ENCODE data around the gene KCNH2. TPM values are rescaled to one million over a fixed set of nuclear protein-coding genes. Genes with fewer than 3 reads are reported as not detected.

The KCNH2 gene
- total and polyA plus RNA-seq, 7 donors = 0.46 to 107 (median 40.6) TPM

- peaks cover 0 to 6% (median 5%) of the 10 kb centered on the region in 4 donors for H3K9me3 ChIP-seq
- intact Hi-C loops (cut with DNase I) = no loop called here
- no peaks in the 10 kb centered on the region for H3K36me3 ChIP-seq
- WGBS, 2 donors = 74 to 80% methylated on average over 2 of the region's 2 CpGs
- no peak overlapping the region for H3K4me3 ChIP-seq
- no peak overlapping the region for H3K27ac ChIP-seq
- no peak for DNase-seq
- no peak for TF ChIP-seq POLR2AphosphoS5 (IDR thresholded peaks at IDR 0.05)
- TF ChIP-seq EP300 (IDR thresholded peaks at IDR 0.05) = no peak
- no peak for TF ChIP-seq CTCF (IDR thresholded peaks at IDR 0.05)
- TF ChIP-seq POLR2A (IDR thresholded peaks at IDR 0.05) = no peak
- peaks cover 0 to 13% (median 5%) of the 10 kb centered on the region in 4 donors for H3K4me1 ChIP-seq
- no peaks in the 10 kb centered on the region for H3K27me3 ChIP-seq
Measured at GRCh38 chr7:150895809-150896208, 82.3 kb downstream of the KCNH2 start.

Other genes with a start within 250 kb of the KCNH2 start
- gene GIMAP5, start 240.9 kb downstream of the KCNH2 start, total RNA-seq = 10 to 100 TPM; 17.2 to 30.7 (median 18.5) TPM
- gene GIMAP5, start 240.9 kb downstream of the KCNH2 start, polyA plus RNA-seq = 10 to 100 TPM in 1 of 3 donors, 1 to 10 TPM in 2; 7.9 to 39.4 (median 9.6) TPM
- gene TMEM176B, start 178.0 kb downstream of the KCNH2 start, total RNA-seq = 10 to 100 TPM; 47.4 to 52.3 (median 48.3) TPM
- gene TMEM176B, start 178.0 kb downstream of the KCNH2 start, polyA plus RNA-seq = 100 to 1,000 TPM; 144 to 246 (median 151) TPM
- gene TMEM176A, start 177.6 kb downstream of the KCNH2 start, total RNA-seq = 10 to 100 TPM; 19.9 to 28.1 (median 24.1) TPM
- gene TMEM176A, start 177.6 kb downstream of the KCNH2 start, polyA plus RNA-seq = 100 to 1,000 TPM; 126 to 150 (median 127) TPM
- gene AOC1, start 125.8 kb downstream of the KCNH2 start, total RNA-seq = 1 to 10 TPM in 1 of 4 donors, not detected in 3; 1.4 TPM
- gene AOC1, start 125.8 kb downstream of the KCNH2 start, polyA plus RNA-seq = 100 to 1,000 TPM in 1 of 3 donors, 10 to 100 TPM in 2; 30.6 to 155 (median 64.0) TPM
- 1 to 10 TPM; 1.3 to 7.2 (median 2.9) TPM for gene NOS3, start 12.7 kb upstream of the KCNH2 start, total RNA-seq
- 1 to 10 TPM in 2 of 3 donors, under 1 TPM in 1; 0.23 to 6.1 (median 1.2) TPM for gene NOS3, start 12.7 kb upstream of the KCNH2 start, polyA plus RNA-seq
- gene ATG9B, start 46.2 kb upstream of the KCNH2 start, total RNA-seq = not detected
- 1 to 10 TPM in 2 of 3 donors, not detected in 1; 1.2 to 1.6 TPM for gene ATG9B, start 46.2 kb upstream of the KCNH2 start, polyA plus RNA-seq
- gene ABCB8, start 50.1 kb upstream of the KCNH2 start, total RNA-seq = 10 to 100 TPM in 3 of 4 donors, 1 to 10 TPM in 1; 9.7 to 20.8 (median 19.5) TPM
- gene ABCB8, start 50.1 kb upstream of the KCNH2 start, polyA plus RNA-seq = 10 to 100 TPM in 1 of 3 donors, 1 to 10 TPM in 2; 3.0 to 32.8 (median 5.3) TPM
- 1 to 10 TPM; 1.8 to 8.6 (median 4.5) TPM for gene ASIC3, start 70.2 kb upstream of the KCNH2 start, total RNA-seq
- gene ASIC3, start 70.2 kb upstream of the KCNH2 start, polyA plus RNA-seq = 1 to 10 TPM in 2 of 3 donors, under 1 TPM in 1; 0.46 to 3.1 (median 3.0) TPM
- gene CDK5, start 79.6 kb upstream of the KCNH2 start, total RNA-seq = 1 to 10 TPM; 6.9 to 8.3 (median 7.7) TPM
- 10 to 100 TPM in 1 of 3 donors, 1 to 10 TPM in 2; 6.0 to 10.6 (median 9.8) TPM for gene CDK5, start 79.6 kb upstream of the KCNH2 start, polyA plus RNA-seq
- gene SLC4A2, start 81.3 kb upstream of the KCNH2 start, total RNA-seq = 100 to 1,000 TPM in 1 of 4 donors, 10 to 100 TPM in 3; 56.9 to 124 (median 91.7) TPM
- 100 to 1,000 TPM in 1 of 3 donors, 10 to 100 TPM in 2; 12.3 to 114 (median 23.4) TPM for gene SLC4A2, start 81.3 kb upstream of the KCNH2 start, polyA plus RNA-seq
- gene FASTK, start 102.5 kb upstream of the KCNH2 start, total RNA-seq = 10 to 100 TPM; 61.5 to 80.0 (median 69.9) TPM
- 100 to 1,000 TPM in 1 of 3 donors, 10 to 100 TPM in 2; 61.3 to 124 (median 65.0) TPM for gene FASTK, start 102.5 kb upstream of the KCNH2 start, polyA plus RNA-seq
- 10 to 100 TPM; 33.4 to 48.9 (median 41.9) TPM for gene TMUB1, start 105.2 kb upstream of the KCNH2 start, total RNA-seq
- 10 to 100 TPM; 45.0 to 74.6 (median 47.4) TPM for gene TMUB1, start 105.2 kb upstream of the KCNH2 start, polyA plus RNA-seq
- gene AGAP3, start 108.2 kb upstream of the KCNH2 start, total RNA-seq = 10 to 100 TPM; 34.2 to 89.7 (median 40.9) TPM
- gene AGAP3, start 108.2 kb upstream of the KCNH2 start, polyA plus RNA-seq = 10 to 100 TPM; 27.7 to 42.3 (median 33.6) TPM
- gene GBX1, start 189.4 kb upstream of the KCNH2 start, total RNA-seq = not detected
- gene GBX1, start 189.4 kb upstream of the KCNH2 start, polyA plus RNA-seq = not detected
- gene ASB10, start 208.9 kb upstream of the KCNH2 start, total RNA-seq = not detected
- not detected for gene ASB10, start 208.9 kb upstream of the KCNH2 start, polyA plus RNA-seq
- gene H2BK1, start 232.2 kb upstream of the KCNH2 start, total RNA-seq = not detected
- not detected for gene H2BK1, start 232.2 kb upstream of the KCNH2 start, polyA plus RNA-seq
- 10 to 100 TPM; 25.8 to 34.6 (median 30.2) TPM for gene ABCF2, start 248.9 kb upstream of the KCNH2 start, total RNA-seq
- gene ABCF2, start 248.9 kb upstream of the KCNH2 start, polyA plus RNA-seq = 10 to 100 TPM; 18.3 to 34.6 (median 19.8) TPM